HG02763 (cell line): ENCODE measurements around the gene FBLN2.

Experiments
- ATAC-seq: cut with Tn5 transposase; IDR thresholded peaks from one replicate; pipeline ENCODE4 v1.9.1; 2021; ENCODE audit warnings: mild to moderate bottlenecking, moderate library complexity; ENCODE audit not compliant: unreplicated experiment

The FBLN2 gene

GRCh38 chr3:13577181-13578121, 28.5 kb downstream of the FBLN2 start:
- no peak for ATAC-seq

DNA sequence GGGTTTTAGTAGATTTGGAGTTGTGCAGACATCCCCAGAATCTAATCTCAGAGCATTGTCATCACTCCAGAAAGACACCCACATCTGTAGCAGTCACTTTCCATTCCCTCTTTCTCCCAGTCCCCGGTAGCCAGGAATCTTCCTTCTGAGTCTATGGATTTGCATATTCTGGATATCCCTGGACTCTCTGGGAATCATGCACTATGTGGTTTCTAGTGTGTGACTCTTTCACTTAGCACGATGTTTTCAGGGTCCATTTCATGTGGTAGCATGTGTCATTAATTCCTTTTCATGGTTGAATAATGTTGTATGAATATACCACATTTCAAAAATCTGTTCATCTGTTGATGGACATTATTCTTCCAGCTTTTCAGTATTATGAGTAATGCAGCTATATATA, 29.3 kb downstream of the FBLN2 start:
- no peak for ATAC-seq

DNA sequence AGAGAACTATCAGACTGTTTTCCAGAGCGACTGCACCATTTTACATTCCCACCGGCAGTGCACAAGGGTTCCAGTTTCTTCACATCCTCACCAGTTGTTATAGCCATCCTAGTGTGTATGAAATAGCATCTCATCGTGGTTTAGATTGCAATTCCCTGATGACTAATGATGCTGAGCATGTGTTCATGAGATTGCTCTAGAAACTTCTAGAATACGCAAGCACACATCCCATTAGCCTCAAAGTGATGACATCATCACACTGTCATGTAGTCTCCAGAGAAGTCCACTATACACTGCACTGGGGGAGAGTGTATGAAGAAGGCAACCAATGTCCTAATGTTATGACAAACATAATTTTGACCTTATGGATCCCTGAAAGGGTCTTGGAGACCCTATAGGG, 30.1 kb downstream of the FBLN2 start:
- no peak for ATAC-seq

DNA sequence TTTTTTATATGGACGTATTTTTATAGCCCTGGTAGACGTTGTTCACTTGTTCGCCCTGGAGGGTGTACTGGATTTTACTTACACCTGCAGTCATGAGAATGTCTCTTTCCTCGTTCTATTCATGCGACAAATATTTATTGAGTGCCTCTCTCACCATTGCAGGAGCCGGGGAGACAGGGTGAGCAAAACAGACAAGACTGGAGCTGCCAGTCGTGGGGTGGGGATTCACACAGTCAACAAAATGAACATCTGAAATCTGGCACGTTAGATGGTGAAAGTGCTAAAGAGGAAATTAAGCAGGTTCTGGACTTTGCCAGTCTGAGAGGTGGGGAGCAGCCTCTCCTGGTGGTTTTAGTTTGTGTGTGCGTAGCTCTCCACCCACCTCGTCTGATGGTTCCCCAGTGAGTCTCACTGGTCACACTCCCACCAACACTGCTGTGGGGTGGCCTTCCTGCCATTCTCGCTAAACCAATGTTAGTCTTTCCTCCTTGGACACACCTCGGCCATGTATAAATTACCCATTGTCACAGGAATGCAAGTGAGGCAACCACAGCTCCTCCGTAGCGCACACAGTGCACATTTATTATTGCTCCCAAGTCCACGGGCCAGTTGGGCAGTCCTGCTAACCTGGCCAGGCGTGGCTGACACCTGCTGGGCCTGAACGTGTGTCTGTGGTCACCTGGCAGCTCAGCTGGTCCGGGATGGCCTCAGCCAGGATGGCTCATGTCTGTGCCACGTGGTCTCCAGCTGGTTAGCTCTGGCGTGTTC, 31.5 kb downstream of the FBLN2 start:
- ATAC-seq = no peak

- ATAC-seq = no peak
These were observed 32.8 kb downstream of the FBLN2 start for GRCh38 chr3:13581485-13582365.

DNA sequence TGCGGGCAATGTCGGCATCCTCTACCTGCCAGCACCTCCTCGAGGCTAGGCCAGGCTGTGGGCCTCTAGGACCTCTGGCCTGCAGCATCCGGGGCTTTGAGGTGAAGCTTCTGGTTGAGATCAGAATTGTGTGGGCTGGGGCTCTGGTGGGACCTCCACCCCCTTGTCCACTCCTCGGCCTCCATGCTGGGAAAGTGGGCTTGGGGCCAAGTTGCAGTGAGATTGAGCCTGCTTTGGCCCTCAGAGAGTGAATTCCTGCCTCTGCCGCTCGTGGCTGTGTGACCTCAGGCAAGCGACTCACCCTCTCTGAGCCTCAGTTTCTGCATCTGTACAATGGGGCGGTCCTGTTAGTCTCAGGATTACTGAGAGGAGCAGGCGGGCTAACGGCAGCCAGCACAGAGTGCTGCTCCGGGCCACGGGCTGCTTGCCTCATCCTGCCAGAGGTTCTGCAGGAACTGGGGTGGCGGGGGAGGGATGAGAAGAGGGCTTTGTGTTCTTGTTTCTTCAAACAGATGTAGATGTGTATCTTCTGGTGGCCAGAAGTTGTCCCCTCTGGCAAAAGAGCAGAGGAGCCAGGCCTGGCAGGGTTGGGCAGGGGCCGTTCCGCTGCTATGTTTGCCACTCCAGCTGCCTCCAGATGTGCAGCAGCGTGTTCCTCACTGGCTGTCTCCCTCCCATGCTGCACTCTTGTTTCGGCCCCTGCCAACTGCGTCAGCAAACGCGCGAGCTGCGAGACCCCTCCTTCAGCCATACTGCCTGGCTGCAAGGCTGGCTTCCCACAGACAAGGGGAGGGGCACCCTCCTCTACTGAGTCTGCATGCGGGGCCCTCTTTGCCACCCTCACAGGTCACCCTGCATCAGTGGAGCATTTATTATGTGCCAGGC, 33.7 kb downstream of the FBLN2 start:
- no peak for ATAC-seq

DNA sequence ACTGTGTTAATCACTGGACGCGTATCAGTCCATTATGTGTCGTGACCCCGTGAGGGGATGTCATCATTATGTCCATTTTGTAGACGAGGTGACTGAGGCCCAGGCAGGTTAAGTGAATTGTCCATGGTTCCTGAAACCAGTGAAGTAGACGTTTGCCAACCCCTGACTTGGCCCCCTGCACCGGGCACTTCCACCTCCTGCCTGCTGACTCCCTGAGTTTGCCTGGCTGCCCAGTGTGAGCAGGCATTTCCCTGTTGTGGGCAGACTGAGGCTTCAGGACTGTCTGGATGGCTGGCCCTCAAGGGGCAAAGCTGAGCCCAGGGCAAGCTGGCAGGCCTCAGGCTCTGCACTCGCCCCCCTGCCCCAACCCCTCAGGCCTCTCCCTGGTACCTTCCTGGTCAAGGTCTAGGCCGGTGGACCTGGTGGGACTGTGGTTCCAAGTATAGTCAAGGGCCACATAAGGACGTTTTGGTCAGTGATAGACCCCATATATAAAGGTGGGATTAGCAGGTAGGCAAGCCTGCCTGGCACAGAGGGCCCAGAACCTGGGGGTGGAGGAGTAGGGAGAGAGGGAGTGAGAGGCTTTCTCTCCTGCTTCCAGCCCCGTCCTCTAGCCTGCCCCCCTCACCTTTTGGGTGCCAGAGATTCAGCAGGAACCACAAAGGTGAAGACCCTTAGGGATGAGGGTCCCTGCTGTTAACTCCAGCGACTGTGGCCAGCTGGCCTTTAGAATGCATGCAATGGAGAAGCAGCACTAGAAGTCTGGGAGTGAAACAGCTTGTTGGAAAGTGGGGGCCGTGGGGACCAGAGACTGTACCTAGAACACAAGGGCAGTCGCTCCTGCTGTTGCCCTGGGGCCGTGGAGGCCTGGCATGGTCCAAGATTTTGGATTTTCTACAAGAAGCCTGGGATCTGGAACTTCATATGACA, 34.6 kb downstream of the FBLN2 start:
- no peak for ATAC-seq

- no peak for ATAC-seq
These were observed 35.5 kb downstream of the FBLN2 start for GRCh38 chr3:13584427-13584891.

DNA sequence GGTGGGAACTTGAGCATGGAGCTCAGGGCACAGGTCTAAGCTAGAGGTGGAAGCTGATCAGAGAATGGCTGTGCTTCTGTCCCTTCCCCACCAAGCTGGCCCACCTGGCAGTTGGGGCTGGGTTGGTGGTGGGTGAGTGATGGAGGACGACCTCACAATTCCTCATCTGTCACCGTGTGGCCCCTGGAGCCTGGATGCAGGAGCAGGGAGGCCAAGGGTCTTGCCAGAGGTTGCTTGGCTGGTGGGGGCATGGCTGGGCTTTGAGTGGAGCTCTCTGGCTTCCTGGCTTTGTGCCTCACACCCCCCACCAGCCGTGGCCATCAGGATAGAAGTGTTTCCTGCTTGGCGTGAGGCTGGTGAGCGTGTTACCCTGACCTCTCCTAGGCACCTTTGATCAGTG, 36.0 kb downstream of the FBLN2 start:
- ATAC-seq = no peak

DNA sequence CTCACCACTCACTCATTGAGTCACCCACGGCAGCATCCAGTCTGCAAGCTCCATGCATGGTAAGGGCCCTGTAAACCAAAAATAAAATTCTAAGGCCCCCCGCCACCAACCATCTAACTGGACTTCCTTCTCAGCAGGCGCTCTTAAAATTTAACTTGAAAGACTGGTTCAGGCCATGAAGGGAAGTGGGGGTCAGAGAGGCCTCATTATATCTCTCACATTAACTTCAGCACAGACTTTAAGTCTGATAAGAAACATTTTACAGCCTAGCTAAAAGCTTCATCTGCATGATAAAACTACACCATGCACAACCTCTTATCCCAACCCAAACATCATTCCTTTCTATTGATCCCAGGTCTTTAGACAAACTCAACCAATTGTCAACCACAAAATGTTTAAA, 38.5 kb downstream of the FBLN2 start:
- no peak for ATAC-seq

DNA sequence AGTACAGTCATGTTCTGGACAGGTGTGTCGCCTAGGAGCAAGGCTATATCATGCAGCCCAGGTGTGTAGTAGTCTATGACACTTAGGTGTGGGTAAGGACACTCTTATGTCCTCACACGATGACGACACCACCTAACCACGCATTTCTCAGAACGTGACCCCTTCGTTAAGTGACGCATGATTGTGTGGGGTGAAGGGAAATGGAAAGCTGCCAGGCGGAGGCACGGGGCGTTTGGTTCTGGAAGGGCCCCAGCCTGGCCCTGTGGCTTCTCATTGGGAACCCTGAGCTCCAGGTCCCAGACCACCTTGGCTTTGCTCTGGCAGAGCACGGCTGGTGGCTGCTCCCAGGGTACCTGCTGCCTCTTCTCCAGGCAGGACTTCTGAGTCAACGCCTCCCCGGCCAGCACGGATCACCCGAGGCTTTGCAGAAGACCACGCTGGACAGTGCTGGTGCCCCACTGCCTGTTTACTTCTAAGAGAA, 39.3 kb downstream of the FBLN2 start:
- ATAC-seq = no peak

- no peak for ATAC-seq
These were observed 40.1 kb downstream of the FBLN2 start for GRCh38 chr3:13588993-13589392.

DNA sequence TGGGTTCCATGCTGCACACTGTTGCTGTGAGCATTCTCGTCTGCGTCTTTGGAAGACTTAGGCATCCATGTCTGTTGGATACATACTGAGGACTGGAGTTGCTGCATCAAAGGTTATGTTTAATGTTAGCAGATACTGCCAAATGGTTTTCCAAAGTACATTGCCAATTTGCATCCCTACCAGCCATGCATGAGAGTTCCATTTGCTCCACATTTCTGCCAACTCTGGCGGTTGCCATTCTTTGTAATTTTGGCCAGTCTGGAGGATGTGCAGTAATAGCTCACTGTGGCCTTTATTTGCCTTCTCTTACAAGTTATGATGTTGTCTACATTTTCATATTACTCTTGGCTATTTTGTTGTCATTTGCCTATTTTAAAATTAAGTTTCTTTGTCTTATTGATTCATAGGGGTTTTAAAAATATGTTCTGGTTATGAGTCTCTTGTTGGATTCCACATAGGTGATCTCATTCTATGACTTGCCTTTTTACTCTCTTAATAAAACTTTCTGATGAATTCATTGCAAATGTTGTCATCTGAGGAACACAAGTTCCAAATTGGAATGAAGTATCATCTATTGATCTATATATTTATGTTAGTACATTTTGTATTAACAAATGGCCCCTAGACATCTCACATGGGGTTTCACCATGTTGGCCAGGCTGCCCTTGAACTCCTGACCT, 42.1 kb downstream of the FBLN2 start:
- no peak for ATAC-seq

GRCh38 chr3:13593615-13594014, 44.7 kb downstream of the FBLN2 start:
- no peak for ATAC-seq

DNA sequence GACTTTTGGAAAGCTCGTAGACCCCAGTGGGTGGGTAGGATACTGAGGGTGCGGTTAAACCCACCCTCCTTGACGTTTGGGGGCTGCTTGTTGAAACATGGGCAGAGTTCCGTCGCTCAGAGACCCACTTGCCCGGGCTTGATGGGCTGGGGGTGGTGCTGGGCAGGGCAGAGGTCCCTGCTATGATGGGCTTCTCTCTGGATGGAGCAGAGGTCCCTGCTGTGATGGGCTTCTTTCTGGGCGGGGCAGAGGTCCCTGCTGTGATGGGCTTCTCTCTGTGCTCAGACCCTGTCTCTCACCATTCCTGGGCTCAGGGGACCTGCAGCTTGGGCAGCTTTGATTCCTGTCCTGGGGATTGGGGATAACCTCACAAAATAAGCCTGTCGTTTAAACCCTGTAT, 45.2 kb downstream of the FBLN2 start:
- no peak for ATAC-seq

DNA sequence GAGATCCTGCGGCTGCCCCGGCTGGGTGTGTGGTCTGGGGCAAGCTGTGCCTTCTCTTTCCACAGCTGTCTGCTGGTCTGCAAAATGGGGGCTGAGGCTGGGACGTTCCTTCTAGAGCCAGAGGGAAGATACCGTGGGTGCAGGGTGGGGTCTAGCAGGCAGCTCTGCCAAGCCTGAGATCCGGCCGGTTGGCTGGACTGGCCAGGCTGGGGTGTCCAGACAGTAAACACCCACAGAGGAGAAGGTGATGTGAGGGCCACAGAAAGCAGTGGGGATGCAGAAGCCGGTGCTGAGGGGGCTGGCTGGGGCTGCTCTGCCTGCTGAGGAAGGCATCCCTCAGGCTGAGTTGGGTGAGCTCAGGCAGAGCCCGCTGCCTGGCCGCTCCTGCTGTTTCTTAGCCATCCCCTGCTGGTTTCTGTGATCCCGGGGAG, 46.1 kb downstream of the FBLN2 start:
- ATAC-seq = no peak

GRCh38 chr3:13595485-13595884, 46.6 kb downstream of the FBLN2 start:
- ATAC-seq = no peak
